SK-N-MC (cell line): ENCODE data around the gene CAPRIN1.

Experiments
- EZH2 ChIP-seq: fragments of 200-600 bp; sonication (generic); IDR thresholded peaks from one replicate; pipeline ENCODE4 v1.6.1; 2017; ENCODE audit warnings: antibody characterized with exemption
- FOXP2 ChIP-seq: optimal IDR thresholded peaks from 2 replicates; pipeline ENCODE3; 2011; ENCODE audit warnings: mild to moderate bottlenecking, moderate library complexity; ENCODE audit not compliant: insufficient read depth; ENCODE audit errors: extremely low read length, control extremely low read depth
- POLR2AphosphoS5 ChIP-seq: IDR thresholded peaks from 2 replicates; pipeline ENCODE4 v1.6.1; 2012; ENCODE audit warnings: mild to moderate bottlenecking, low read depth, low read length, borderline replicate concordance

DNA sequence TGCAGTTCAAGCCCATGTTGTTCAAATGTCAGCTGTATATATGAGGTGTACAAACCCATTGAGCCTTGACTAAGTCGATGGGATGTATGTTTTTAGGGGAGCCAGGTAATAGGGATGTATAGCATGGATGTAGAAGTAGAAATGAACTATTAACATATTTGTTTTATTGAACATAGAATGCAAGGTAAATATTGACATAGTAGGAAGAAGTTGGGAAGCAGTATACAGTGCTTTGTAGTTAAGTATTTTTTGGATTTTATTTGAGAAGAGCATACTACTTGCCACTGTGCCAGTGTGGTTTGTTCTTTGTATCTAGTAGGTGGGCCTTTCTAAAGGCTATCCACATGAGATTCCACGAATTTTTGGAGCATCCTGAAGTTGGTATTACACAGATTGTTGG is 33.1 kb downstream of the CAPRIN1 start:
- TF ChIP-seq EZH2 = no peak
- TF ChIP-seq POLR2AphosphoS5 = no peak
- no peak for TF ChIP-seq FOXP2
